ENCODE results near the gene HCK.

DNA sequence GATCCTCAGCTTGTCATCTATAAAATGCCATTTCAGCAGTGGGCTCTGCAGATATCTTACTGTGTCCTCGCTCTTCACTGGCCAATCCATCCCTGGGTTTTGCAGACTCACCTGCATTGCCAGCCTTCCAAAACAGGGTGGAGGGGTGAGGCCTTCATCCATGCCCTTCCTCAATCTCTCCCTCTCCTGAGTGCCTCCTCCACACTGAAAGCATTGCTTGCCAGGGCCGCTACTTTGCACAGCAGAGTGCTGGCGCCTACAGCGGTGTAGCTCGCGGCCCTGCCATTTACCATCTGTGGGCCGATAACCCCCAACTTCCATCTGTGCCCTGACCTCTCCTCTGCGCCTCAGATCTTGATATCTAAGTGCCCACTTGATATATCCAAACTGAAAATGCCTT, 86.9 kb downstream of the HCK start:
- TF ChIP-seq, protein P1, sequence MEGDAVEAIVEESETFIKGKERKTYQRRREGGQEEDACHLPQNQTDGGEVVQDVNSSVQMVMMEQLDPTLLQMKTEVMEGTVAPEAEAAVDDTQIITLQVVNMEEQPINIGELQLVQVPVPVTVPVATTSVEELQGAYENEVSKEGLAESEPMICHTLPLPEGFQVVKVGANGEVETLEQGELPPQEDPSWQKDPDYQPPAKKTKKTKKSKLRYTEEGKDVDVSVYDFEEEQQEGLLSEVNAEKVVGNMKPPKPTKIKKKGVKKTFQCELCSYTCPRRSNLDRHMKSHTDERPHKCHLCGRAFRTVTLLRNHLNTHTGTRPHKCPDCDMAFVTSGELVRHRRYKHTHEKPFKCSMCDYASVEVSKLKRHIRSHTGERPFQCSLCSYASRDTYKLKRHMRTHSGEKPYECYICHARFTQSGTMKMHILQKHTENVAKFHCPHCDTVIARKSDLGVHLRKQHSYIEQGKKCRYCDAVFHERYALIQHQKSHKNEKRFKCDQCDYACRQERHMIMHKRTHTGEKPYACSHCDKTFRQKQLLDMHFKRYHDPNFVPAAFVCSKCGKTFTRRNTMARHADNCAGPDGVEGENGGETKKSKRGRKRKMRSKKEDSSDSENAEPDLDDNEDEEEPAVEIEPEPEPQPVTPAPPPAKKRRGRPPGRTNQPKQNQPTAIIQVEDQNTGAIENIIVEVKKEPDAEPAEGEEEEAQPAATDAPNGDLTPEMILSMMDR (IDR thresholded peaks at IDR 0.05; ENCODE audit: insufficient read depth, low read length, poor library complexity, severe bottlenecking), result no peak
- TF ChIP-seq EZH2phosphoT487 (conservative IDR thresholded peaks at IDR 0.05; ENCODE audit: low read length), result no peak
